HG03378 (cell line): ENCODE measurements around the gene IPMK.
"Not testable (repeated sequence)": the region's sequence is repeated elsewhere in the genome, so short reads cannot be mapped to it uniquely, and the experiment has no call there.

Experiments used
- ATAC-seq: cut with Tn5 transposase; IDR thresholded peaks from one replicate; pipeline ENCODE4 v1.9.1; 2021; ENCODE audit warnings: mild to moderate bottlenecking, moderate library complexity; ENCODE audit not compliant: unreplicated experiment

Gene IPMK

GRCh38 chr10:58157076-58157766 is 110.5 kb downstream of the IPMK start:
- ATAC-seq = no peak

- ATAC-seq = not testable (repeated sequence)
These were observed 111.8 kb downstream of the IPMK start for GRCh38 chr10:58155941-58156340.

GRCh38 chr10:58153751-58154150 is 113.9 kb downstream of the IPMK start:
- ATAC-seq = no peak

- ATAC-seq = no peak
These were observed 114.9 kb downstream of the IPMK start for GRCh38 chr10:58152673-58153263.

- ATAC-seq = no peak
These were observed 117.4 kb downstream of the IPMK start for GRCh38 chr10:58150290-58150689.

GRCh38 chr10:58143944-58144343 is 123.8 kb downstream of the IPMK start:
- no peak for ATAC-seq
